HG02571 (cell line): Measurements from ENCODE around the gene SMARCC1.

Source experiments
- ATAC-seq: cut with Tn5 transposase; IDR thresholded peaks from one replicate; pipeline ENCODE4 v1.9.1; 2021; ENCODE audit warnings: mild to moderate bottlenecking, moderate library complexity; ENCODE audit not compliant: unreplicated experiment

SMARCC1 gene

GRCh38 chr3:47705391-47705790 lies 76.3 kb downstream of the SMARCC1 start:
- ATAC-seq = no peak

DNA sequence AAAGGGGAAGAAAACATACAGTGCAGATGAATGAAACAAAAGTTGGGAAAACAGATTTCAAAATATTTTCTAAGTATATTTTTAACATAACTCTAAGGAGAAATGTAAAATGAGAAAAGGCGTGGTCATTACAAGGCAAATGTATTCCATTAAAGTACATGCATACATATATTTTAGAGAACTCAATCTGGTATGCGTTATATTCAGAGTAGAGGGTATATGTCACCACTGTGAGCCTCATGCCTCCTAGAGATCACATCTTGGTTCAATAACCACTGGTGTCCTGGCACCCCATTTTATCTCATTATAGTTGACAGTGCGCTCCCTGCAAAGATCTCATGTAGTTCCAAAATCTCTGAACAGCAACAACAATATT lies 77.5 kb downstream of the SMARCC1 start:
- no peak for ATAC-seq

DNA sequence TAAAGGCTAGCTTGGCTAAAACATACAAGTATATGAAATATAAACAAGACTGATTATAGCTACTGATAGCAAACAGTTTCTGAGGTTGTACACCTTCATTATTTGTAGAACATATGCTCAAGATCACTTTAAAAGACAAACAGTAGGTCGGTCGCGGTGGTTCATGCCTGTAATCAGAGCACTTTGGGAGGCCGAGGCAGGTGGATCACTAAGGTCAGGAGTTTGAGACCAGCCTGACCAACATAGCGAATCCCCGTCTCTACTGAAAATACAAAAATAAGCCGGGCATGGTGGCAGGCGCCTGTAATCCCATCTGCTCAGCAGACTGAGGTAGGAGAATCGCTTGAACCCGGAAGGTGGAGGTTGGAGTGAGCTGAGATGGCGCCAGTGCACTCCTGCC lies 80.3 kb downstream of the SMARCC1 start:
- no peak for ATAC-seq

- no peak for ATAC-seq
Measured at GRCh38 chr3:47692158-47692557, 89.5 kb downstream of the SMARCC1 start.

DNA sequence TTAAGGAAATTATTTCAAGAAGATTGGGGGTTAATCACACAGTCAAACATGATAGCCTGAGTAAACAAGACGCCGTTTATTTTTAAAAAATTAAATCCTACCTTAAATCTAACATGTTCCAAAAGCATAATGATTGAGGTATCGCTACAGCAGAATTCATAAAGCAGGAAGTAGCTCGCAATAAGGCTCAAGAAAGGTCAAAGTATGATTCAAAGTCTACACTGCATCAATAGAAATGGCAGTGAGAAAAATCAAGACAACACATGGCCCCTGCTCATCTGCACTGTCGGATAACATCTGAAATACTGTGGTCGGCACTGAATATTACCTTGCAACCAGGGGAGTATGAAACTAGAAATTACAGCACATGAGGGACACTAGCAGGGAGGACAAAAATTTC lies 93.2 kb downstream of the SMARCC1 start:
- ATAC-seq = no peak

GRCh38 chr3:47685037-47685436 lies 96.7 kb downstream of the SMARCC1 start:
- ATAC-seq = no peak

DNA sequence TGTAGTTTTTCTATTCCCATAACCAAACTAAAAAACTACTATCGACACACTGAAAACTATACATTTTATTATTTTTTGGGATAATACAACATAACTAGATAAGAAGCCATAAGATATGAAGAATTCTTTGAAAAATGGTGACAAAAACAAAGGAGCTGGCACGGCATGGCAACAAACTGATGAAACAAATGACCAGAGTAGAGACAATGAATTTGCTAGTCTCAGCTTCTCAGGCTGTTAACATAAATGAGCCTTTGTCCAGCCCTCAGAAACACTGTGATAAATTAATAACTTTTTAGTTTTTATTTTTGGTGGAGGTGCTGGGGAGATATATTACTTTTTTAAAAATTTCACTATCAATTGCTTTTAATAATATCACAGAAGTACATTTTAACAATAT lies 100.7 kb downstream of the SMARCC1 start:
- ATAC-seq = no peak

DNA sequence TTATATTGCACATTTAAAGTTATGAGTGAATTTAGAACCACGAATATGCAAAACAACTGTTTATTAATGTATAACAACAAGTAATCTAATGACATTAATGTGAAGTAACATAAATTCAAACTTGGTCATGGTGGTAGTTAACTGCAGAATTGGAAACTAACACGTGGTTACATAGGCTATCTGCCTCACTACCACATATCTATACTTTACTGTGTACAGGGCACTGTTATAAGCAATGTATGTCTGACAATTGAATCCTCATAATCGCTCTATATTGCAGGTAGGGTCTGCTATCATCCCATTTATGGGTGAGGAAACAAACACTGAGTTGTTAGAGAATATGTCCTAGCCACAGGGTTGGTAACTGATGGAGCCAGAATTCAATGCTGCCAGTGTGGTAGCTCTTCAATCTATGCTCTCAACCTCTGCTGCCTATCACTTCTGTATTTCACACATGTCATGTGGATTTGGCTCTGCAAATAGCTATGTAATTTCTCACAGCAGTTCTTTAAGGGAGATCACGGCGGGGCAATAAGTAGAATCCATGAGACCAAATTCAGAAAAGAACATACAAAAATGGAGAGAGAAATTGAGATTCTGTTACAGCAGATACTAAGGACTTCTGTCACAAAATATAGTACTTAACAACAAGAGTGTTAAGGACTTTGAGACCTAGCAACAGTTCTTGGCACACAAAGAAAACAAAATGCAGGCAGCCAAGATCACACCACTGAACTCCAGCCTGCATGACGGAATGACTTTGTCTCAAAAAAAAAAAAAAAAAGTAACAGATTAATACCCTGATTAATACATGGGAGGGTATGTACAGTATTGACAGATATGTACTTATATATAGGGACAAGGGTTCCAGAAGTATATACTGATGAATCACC lies 103.0 kb downstream of the SMARCC1 start:
- ATAC-seq = no peak

- ATAC-seq = no peak
Measured at GRCh38 chr3:47669026-47669749, 112.5 kb downstream of the SMARCC1 start.

DNA sequence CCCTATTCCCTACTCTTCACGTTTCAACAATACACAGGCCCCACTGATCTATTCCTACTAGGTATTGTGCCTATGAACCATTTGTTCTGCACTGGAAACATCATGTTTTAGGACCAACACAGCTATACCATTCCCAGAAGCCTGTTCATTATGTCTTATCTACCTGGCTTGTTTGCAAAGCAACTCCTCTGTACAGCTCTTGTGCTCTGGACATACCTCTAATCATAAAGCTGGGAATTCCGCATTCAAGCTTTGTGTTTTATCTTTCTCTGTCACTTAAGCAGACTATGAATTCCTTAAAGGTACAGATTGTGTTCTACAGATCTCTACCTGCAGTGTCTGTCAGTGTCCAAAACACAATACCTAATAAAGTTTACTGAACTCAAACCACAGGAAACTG lies 115.6 kb downstream of the SMARCC1 start:
- ATAC-seq = no peak

DNA sequence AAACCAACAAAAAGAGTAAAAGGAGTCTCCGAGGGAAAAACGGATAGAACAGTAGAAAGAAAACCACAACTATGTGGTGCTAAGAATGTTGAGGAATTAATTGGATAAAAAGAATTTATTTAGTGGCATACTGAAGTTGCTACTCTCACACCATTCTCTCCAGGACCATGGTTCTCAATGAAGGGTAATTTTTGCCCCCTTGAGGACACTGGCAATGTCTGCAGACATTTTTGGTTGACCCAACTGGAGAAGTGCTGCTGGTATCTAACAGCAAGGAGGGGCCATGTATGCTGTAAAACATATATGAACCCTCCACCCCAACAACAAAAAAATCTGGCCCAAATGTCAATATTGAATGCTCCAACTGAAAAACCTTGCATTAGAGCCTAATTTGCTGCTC lies 117.2 kb downstream of the SMARCC1 start:
- ATAC-seq = no peak

GRCh38 chr3:47663630-47664240 lies 118.0 kb downstream of the SMARCC1 start:
- ATAC-seq = no peak

- ATAC-seq = no peak
Measured at GRCh38 chr3:47661121-47661752, 120.5 kb downstream of the SMARCC1 start.

- no peak for ATAC-seq
Measured at GRCh38 chr3:47658444-47658843, 123.2 kb downstream of the SMARCC1 start.

DNA sequence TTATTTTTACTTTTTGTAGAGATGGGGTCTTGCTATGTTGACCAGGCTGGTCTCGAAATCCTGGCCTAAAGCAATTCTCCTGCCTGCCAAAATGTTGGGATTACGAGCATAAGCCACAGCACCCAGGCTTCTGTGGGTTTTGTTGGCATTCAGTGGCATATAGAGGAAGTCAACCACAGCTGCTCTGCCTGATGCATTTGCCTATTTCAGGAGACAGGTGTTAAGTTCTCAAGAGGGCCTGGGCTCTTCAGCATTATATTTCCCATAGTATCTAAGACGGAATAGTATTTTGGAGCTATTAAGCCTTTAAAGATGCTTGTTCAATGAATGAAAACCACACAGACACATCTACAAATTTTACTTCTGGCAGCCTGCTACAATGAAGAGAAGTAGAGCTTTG lies 129.6 kb downstream of the SMARCC1 start:
- ATAC-seq = no peak

DNA sequence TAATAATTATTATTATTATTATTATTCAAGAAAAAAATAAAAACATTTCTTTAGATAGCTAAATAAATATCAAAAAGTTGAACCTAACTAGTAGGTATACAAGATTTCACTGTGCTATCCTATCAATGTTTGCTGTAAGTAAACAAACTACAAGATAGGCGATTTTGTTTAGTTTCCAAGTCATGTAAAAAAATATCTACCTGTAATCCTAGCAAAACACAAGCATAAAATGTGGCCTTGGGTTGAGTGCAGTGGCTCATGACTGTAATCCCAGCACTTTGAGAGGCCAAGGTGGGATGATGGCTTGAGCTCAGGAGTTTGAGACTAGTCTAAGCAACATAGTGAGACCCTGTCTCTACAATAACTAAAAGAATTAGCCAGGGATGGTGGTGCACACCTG lies 131.4 kb downstream of the SMARCC1 start:
- no peak for ATAC-seq

DNA sequence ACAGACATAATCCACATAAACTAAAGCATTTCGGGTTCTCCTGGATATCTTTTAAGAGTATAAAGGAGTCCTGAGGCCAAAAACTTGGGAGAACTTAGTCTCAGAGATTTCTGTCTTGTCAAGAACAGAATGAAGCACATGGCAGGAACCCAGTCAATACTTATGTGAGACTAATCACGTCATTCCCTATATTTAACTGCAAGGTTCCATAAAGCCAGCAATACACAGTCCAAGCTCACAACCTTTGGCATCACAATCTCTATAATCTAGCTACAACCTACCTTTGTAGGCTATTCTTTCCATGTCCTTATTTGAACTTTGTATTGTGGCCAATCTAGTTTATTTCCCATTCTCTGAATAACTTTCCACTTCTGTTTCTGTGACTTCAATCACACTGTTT lies 134.1 kb downstream of the SMARCC1 start:
- no peak for ATAC-seq

DNA sequence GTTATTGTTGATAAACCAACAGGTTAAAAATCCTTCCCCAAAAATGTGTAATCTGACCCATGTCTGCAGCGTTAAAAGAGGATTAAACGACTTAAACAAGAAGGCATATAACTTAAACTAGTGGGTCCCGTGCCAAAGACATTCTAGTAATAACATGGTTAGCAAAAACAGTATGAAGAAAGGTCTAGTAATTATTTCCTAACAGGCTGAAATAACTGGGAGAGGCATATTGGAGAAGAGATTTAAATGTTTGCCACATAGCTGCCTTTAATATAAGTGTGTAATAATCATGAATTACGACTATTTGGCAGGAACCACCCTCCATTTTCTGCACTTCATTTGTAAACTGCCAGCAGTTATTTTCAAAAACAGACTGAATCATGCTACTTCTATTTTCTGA lies 135.3 kb downstream of the SMARCC1 start:
- no peak for ATAC-seq

GRCh38 chr3:47645551-47645950 lies 136.1 kb downstream of the SMARCC1 start:
- ATAC-seq = no peak

DNA sequence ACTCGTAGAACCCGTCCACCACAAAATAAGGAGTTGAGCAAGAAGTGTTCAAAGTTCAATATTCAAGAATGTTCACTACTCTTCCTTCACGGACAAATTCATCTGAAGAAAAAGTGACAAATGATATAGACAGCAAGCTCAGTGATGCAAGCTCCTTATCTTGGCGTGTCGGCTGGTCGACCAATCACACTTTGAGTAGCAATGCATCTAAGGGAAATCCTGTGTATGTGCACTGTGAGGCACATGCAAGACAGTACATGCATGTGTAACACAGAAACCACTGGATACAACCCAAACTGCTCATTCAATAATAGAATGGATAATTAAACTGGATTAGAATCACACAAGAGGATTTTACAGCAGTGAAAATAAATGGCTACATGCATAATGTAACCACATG lies 138.6 kb downstream of the SMARCC1 start:
- no peak for ATAC-seq

- ATAC-seq = no peak
Measured at GRCh38 chr3:47641739-47642138, 140.0 kb downstream of the SMARCC1 start.
